ENCODE measurements around the gene GSTP1. TPM values are rescaled to one million over a fixed set of nuclear protein-coding genes. Genes with fewer than 3 reads are reported as not detected.
"Not testable (repeated sequence)": the region's sequence is repeated elsewhere in the genome, so short reads cannot be mapped to it uniquely, and the experiment has no call there.

Gene GSTP1
- polyA plus RNA-seq, 1 donor from 2014 or later, result 214 TPM

GRCh38 chr11:67621928-67622327 is 38.3 kb downstream of the GSTP1 start:
- not testable (repeated sequence) for H3K27ac Mint-ChIP-seq, H3K4me3 Mint-ChIP-seq, H3K9me3 Mint-ChIP-seq, H3K36me3 Mint-ChIP-seq, H3K27me3 Mint-ChIP-seq, H3K4me1 Mint-ChIP-seq

GRCh38 chr11:67622905-67623304 is 39.3 kb downstream of the GSTP1 start:
- not testable (repeated sequence) for H3K27me3 Mint-ChIP-seq, H3K27ac Mint-ChIP-seq, H3K4me3 Mint-ChIP-seq, H3K36me3 Mint-ChIP-seq, H3K9me3 Mint-ChIP-seq, H3K4me1 Mint-ChIP-seq

DNA sequence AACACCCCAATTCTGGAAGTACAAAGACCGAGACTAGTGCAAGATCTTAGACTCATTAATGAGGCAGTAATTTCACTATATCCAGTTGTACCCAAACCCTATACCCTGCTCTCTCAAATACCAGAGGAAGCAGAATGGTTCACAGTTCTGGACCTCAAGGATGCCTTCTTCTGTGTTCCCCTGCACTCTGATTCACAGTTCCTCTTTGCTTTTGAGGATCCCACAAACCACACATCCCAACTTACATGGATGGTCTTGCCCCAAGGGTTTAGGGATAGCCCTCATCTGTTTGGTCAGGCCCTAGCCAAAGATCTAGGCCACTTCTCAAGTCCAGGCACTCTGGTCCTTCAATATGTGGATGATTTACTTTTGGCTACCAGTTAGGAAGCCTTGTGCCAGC is 40.2 kb downstream of the GSTP1 start:
- not testable (repeated sequence) for H3K4me1 Mint-ChIP-seq, H3K4me3 Mint-ChIP-seq, H3K36me3 Mint-ChIP-seq, H3K9me3 Mint-ChIP-seq, H3K27ac Mint-ChIP-seq, H3K27me3 Mint-ChIP-seq

- H3K36me3 Mint-ChIP-seq, H3K27me3 Mint-ChIP-seq, H3K9me3 Mint-ChIP-seq, H3K4me3 Mint-ChIP-seq, H3K4me1 Mint-ChIP-seq: not testable (repeated sequence)
- H3K27ac Mint-ChIP-seq, result peak overlapping the region in 2 of 3 donors; percentile 13 to 24
Measured at GRCh38 chr11:67626131-67626833, 42.7 kb downstream of the GSTP1 start.

DNA sequence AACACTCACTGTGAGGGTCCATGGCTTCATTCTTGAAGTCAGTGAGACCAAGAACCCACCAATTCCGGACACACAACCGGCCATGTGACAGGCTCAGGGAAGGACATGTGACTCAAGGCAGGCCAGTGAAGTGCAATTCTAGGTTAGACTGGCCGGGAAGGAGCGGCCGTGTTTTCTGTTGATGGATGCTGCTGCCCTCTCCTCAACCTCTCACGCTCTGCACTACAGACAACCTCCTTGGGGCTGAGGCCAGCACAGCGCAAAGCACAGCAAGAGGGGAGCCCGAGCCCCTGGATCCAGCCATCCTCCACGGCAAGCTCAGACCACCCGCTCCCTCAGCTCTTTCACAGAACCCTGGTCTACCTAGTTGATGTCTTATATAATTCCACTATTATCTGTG is 43.4 kb downstream of the GSTP1 start:
- Mint-ChIP-seq H3K27me3 (no peaks in the 10 kb centered on the region), H3K4me1 (peaks cover 0 to 6% (median 1%) of the 10 kb centered on the region in 3 donors), H3K36me3 (no peaks in the 10 kb centered on the region), H3K4me3 (peak overlapping the region in 1 of 4 donors; percentile 58), H3K9me3 (no peaks in the 10 kb centered on the region), H3K27ac (peak overlapping the region in 2 of 3 donors; percentile 11 to 40)

GRCh38 chr11:67627441-67627811 is 43.8 kb downstream of the GSTP1 start:
- H3K4me3 Mint-ChIP-seq, result peak overlapping the region in 2 of 4 donors; percentile 18 to 58
- no peaks in the 10 kb centered on the region for H3K9me3 Mint-ChIP-seq
- no peaks in the 10 kb centered on the region for H3K36me3 Mint-ChIP-seq
- peaks cover 0 to 6% (median 3%) of the 10 kb centered on the region in 3 donors for H3K4me1 Mint-ChIP-seq
- no peaks in the 10 kb centered on the region for H3K27me3 Mint-ChIP-seq
- H3K27ac Mint-ChIP-seq, result peak overlapping the region in 1 of 3 donors; percentile 40

DNA sequence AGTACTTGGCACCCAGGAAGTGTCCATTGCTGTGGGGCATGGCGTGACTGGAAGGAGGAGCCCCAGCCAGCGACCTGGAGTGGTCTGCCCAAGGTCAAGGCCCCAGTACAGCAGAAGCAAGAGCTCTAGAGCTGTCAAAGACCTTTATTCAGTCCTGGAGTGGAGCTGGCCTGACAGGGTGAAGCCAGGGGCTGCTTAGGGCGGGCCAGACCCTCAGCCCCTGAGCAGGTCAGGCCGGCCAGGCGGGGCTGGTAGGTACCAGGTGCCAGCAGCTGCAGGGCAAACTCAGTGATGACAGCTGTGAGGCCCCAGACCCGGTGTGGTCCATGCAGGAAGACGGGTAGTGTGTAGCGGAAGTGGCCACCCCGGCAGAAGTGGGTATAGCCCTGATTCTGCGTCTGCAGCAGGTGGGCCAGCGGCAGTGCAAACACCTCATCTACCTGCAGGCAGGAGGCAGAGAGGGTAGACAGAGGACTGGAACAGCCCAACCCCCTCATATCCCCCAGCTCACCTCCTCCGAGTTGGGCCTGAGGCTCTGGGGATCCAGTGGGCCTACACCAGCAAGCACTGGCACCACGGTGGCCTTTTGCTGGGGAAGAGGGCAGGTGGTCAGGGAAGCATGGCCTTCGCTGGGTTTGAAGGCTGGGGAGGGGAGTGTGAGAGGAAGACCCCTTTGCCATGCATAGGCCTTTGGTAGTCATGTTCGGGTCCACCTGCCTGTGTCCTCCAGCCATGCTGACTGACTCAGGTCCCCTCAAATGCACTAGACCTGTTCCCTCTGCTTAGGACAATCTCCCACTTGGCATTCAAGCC is 44.4 kb downstream of the GSTP1 start:
- Mint-ChIP-seq H3K9me3 (no peaks in the 10 kb centered on the region), H3K4me3 (peak overlapping the region in 3 of 4 donors; percentile 25 to 74 (median 58)), H3K4me1 (peaks cover 0 to 6% (median 3%) of the 10 kb centered on the region in 3 donors), H3K27ac (peak overlapping the region in 1 of 3 donors; percentile 63), H3K27me3 (no peaks in the 10 kb centered on the region), H3K36me3 (no peaks in the 10 kb centered on the region)

DNA sequence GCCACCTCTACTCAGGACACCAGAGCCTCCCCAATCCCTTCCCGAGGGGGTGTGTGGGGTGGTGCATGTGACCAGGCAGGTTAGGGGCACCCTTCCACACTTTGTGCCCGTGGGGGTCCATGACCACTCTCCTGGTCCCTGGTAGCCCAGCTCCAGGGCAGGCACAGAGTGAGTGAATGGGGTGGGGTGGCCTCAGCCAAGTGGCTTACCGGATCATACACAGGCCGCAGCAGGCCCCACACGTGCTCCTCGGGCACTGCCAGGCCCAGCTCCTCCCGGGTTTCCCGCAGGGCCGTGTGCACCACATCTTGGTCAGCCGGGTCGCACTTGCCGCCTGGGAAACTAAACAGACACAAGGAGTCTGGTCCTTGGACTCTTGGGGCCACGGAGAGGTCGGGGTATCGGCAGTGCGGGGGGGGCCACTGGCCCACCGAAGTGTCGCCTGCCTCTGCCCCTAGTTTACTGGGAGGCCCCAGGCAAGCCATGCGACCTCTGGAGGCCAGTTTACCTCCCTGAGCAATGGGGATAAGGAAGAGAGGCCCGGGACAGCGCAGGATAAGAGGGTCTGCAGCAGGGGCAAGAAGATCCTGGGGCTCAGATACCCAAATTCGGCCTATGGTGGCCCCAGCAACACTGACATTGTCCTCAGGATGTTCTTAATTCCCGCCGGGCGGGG is 45.2 kb downstream of the GSTP1 start:
- H3K27me3 Mint-ChIP-seq, result no peaks in the 10 kb centered on the region
- H3K27ac Mint-ChIP-seq, result peak overlapping the region in 2 of 3 donors; percentile 69 to 92
- peaks cover 0 to 6% (median 3%) of the 10 kb centered on the region in 3 donors for H3K4me1 Mint-ChIP-seq
- no peaks in the 10 kb centered on the region for H3K9me3 Mint-ChIP-seq
- H3K4me3 Mint-ChIP-seq, result peak overlapping the region; percentile 59 to 83 (median 74)
- no peaks in the 10 kb centered on the region for H3K36me3 Mint-ChIP-seq

GRCh38 chr11:67629386-67630227 is 46.0 kb downstream of the GSTP1 start, which contains the start of gene NUDT8:
TSS of gene NUDT8 (minus strand) at chr11:67629937. CDS start at chr11:67629911, 26 bp downstream.
- no peaks in the 10 kb centered on the region for H3K36me3 Mint-ChIP-seq
- no peaks in the 10 kb centered on the region for H3K27me3 Mint-ChIP-seq
- H3K4me1 Mint-ChIP-seq, result peaks cover 0 to 6% (median 3%) of the 10 kb centered on the region in 3 donors
- no peaks in the 10 kb centered on the region for H3K9me3 Mint-ChIP-seq
- peak within 1 kb of the TSS; percentile 81 to 96 (median 90) for H3K4me3 Mint-ChIP-seq
- peak within 1 kb of the TSS in 2 of 3 donors; percentile 92 to 96 for H3K27ac Mint-ChIP-seq

- Mint-ChIP-seq H3K27me3 (no peaks in the 10 kb centered on the region), H3K36me3 (no peaks in the 10 kb centered on the region), H3K27ac (peak overlapping the region in 2 of 3 donors; percentile 87 to 96), H3K4me3 (peak overlapping the region; percentile 81 to 96 (median 90)), H3K4me1 (peaks cover 0 to 6% (median 3%) of the 10 kb centered on the region in 3 donors), H3K9me3 (no peaks in the 10 kb centered on the region)
Measured at GRCh38 chr11:67630228-67630942, 46.8 kb downstream of the GSTP1 start.

- no peaks in the 10 kb centered on the region for H3K27me3 Mint-ChIP-seq
- no peaks in the 10 kb centered on the region for H3K9me3 Mint-ChIP-seq
- H3K4me1 Mint-ChIP-seq, result peaks cover 0 to 6% (median 3%) of the 10 kb centered on the region in 3 donors
- peaks cover 1% of the 10 kb centered on the region for H3K36me3 Mint-ChIP-seq
- peak overlapping the region; percentile 81 to 94 (median 90) for H3K4me3 Mint-ChIP-seq
- peak overlapping the region in 2 of 3 donors; percentile 87 to 96 for H3K27ac Mint-ChIP-seq
Measured at GRCh38 chr11:67630943-67631331, 47.3 kb downstream of the GSTP1 start.

DNA sequence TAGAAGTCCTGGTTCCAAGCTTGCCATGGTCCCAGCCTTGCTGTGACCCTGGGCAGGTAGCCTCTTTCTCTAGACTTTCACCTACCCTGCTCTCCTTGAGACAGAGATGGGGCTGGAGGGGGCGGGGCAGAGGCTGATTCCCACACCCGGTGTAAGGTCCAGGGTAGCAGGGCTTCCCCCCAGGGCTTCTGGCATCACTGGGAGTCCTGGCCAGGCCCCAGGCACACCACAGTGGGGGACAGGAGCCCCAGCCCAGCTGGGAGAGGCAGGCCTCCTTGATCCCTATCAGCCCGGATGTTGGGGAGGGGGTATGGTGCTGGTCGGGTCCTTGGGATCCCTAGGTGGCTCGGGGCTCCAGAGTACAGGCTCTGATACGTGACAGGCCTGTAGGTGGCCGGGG is 47.8 kb downstream of the GSTP1 start:
- H3K36me3 Mint-ChIP-seq, result peaks cover 1% of the 10 kb centered on the region
- H3K4me3 Mint-ChIP-seq, result peak overlapping the region in 1 of 4 donors; percentile 86
- no peaks in the 10 kb centered on the region for H3K9me3 Mint-ChIP-seq
- H3K27ac Mint-ChIP-seq, result peak overlapping the region in 1 of 3 donors; percentile 96
- peaks cover 0 to 6% (median 3%) of the 10 kb centered on the region in 3 donors for H3K4me1 Mint-ChIP-seq
- no peaks in the 10 kb centered on the region for H3K27me3 Mint-ChIP-seq

DNA sequence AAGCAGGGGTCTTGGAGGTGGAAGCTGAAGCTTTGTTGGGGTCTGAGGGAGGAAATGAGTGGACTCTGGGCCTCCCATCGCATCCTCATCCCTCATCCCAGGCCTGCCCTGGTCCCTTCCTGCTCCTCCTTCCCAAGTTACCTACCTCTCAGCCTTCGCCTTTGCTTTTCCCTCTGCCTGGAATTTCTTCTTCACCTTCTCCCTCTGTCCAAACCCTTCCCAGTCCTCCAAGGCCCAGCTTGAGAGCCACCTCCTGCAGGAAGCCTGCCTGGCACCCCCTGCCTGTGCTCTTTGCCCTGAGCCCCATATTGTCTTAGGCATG is 48.2 kb downstream of the GSTP1 start:
- Mint-ChIP-seq H3K4me3 (peak overlapping the region in 1 of 4 donors; percentile 83), H3K27ac (peak overlapping the region in 2 of 3 donors; percentile 8 to 23), H3K9me3 (no peaks in the 10 kb centered on the region), H3K4me1 (peaks cover 0 to 7% (median 3%) of the 10 kb centered on the region in 3 donors), H3K36me3 (peaks cover 1% of the 10 kb centered on the region), H3K27me3 (no peaks in the 10 kb centered on the region)
